Urothelium cell line (cell line): Measurements from ENCODE around the gene NHLRC1.
"Not testable (repeated sequence)": the region's sequence is repeated elsewhere in the genome, so short reads cannot be mapped to it uniquely, and the experiment has no call there.

Experiments
- DNase-seq: peaks from one replicate; pipeline ENCODE4 v3.0.0; 2011; ENCODE audit warnings: low spot score, mixed read lengths
- FAIRE-seq: peaks from 2 replicates; lab custom pipeline; 2011; peaks lifted over from hg19 to GRCh38; lab: Jason Lieb, UNC

Gene NHLRC1

GRCh38 chr6:18122128-18123093 is at the start of gene NHLRC1:
NHLRC1 (minus strand) TSS chr6:18122677; CDS start chr6:18122606, 71 bp downstream.
- FAIRE-seq (peak; percentile 90), DNase-seq (peak; percentile 90)

- FAIRE-seq: no peak
- DNase-seq: no peak
Observed at GRCh38 chr6:18171871-18172270, 49.4 kb upstream of the NHLRC1 start.

- no peak for DNase-seq
- FAIRE-seq: no peak
Observed at GRCh38 chr6:18168264-18168663, 45.8 kb upstream of the NHLRC1 start.

- no peak for DNase-seq
- no peak for FAIRE-seq
Observed at GRCh38 chr6:18166312-18167036, 44.0 kb upstream of the NHLRC1 start.

GRCh38 chr6:18165751-18166150 is 43.3 kb upstream of the NHLRC1 start:
- FAIRE-seq: no peak

GRCh38 chr6:18162401-18162800 is 39.9 kb upstream of the NHLRC1 start:
- FAIRE-seq (no peak), DNase-seq (no peak)

More at GRCh38 chr6:18165751-18166150, 43.3 kb upstream of the NHLRC1 start:
- no peak for DNase-seq

- DNase-seq (no peak), FAIRE-seq (no peak)
Observed at GRCh38 chr6:18161431-18161830, 39.0 kb upstream of the NHLRC1 start.

GRCh38 chr6:18160911-18161310 is 38.4 kb upstream of the NHLRC1 start:
- FAIRE-seq: no peak
- no peak for DNase-seq

- FAIRE-seq (no peak), DNase-seq (peak; percentile 74)
Observed at GRCh38 chr6:18155864-18156421, 33.5 kb upstream of the NHLRC1 start.

- DNase-seq (peak; percentile 99), FAIRE-seq (peak; percentile 9)
Observed at GRCh38 chr6:18155150-18155863, 32.8 kb upstream of the NHLRC1 start, which contains the start of gene KDM1B. KDM1B (plus strand) TSS chr6:18155422; CDS start chr6:18159896, 4,474 bp downstream.

GRCh38 chr6:18154507-18155149 is 32.2 kb upstream of the NHLRC1 start, which contains the start of gene TPMT:
TPMT (minus strand) TSS chr6:18155077; CDS start chr6:18149127, 5,950 bp downstream.
- DNase-seq (no peak), FAIRE-seq (no peak)

GRCh38 chr6:18153311-18153703 is 30.8 kb upstream of the NHLRC1 start:
- DNase-seq: no peak
- FAIRE-seq: no peak

GRCh38 chr6:18151801-18152200 is 29.3 kb upstream of the NHLRC1 start:
- no peak for DNase-seq
- no peak for FAIRE-seq

- FAIRE-seq, DNase-seq: not testable (repeated sequence)
Observed at GRCh38 chr6:18151391-18151790, 28.9 kb upstream of the NHLRC1 start.

- FAIRE-seq (no peak), DNase-seq (peak; percentile 51)
Observed at GRCh38 chr6:18148304-18149025, 26.0 kb upstream of the NHLRC1 start.

GRCh38 chr6:18147616-18148015 is 25.1 kb upstream of the NHLRC1 start:
- FAIRE-seq (no peak), DNase-seq (no peak)

- FAIRE-seq: no peak
- DNase-seq: no peak
Observed at GRCh38 chr6:18147160-18147559, 24.7 kb upstream of the NHLRC1 start.

GRCh38 chr6:18142591-18142861 is 20.0 kb upstream of the NHLRC1 start:
- DNase-seq (no peak), FAIRE-seq (no peak)

GRCh38 chr6:18141805-18142590 is 19.5 kb upstream of the NHLRC1 start:
- no peak for DNase-seq
- FAIRE-seq: no peak
